ENCODE measurements around the gene MRPL19.

The MRPL19 gene

GRCh38 chr2:75703589-75704287 lies 57.2 kb downstream of the MRPL19 start:
- Histone ChIP-seq H3K9me3 (no peaks in the 10 kb centered on the region), H3K4me3 (ENCODE audit: low read depth in 1 of 2, low read length in 1 of 2) (no peak overlapping the region), H3K36me3 (no peaks in the 10 kb centered on the region), H3K27ac (no peak overlapping the region), H3K27me3 (no peaks in the 10 kb centered on the region), H3K4me1 (ENCODE audit: control insufficient read depth in 1 of 2, insufficient read depth in 1 of 2, low read depth in 1 of 2, low read length in 1 of 2) (no peaks in the 10 kb centered on the region)
- no peak for TF ChIP-seq CTCF (IDR thresholded peaks at IDR 0.05)

GRCh38 chr2:75705921-75706320 lies 59.3 kb downstream of the MRPL19 start:
- Histone ChIP-seq H3K36me3 (no peaks in the 10 kb centered on the region), H3K4me1 (ENCODE audit: control insufficient read depth in 1 of 2, insufficient read depth in 1 of 2, low read depth in 1 of 2, low read length in 1 of 2) (peaks cover 9 to 11% of the 10 kb centered on the region in 2 experiments), H3K4me3 (ENCODE audit: low read depth in 1 of 2, low read length in 1 of 2) (no peak overlapping the region), H3K9me3 (no peaks in the 10 kb centered on the region), H3K27me3 (no peaks in the 10 kb centered on the region), H3K27ac (no peak overlapping the region)
- no peak for TF ChIP-seq CTCF (IDR thresholded peaks at IDR 0.05)

GRCh38 chr2:75707901-75708300 lies 61.3 kb downstream of the MRPL19 start:
- TF ChIP-seq CTCF (IDR thresholded peaks at IDR 0.05), result no peak
- peaks cover 10 to 13% of the 10 kb centered on the region in 2 experiments for H3K4me1 ChIP-seq (ENCODE audit: control insufficient read depth in 1 of 2, insufficient read depth in 1 of 2, low read depth in 1 of 2, low read length in 1 of 2)
- no peaks in the 10 kb centered on the region for H3K27me3 ChIP-seq
- H3K36me3 ChIP-seq, result no peaks in the 10 kb centered on the region
- H3K27ac ChIP-seq, result no peak overlapping the region
- no peaks in the 10 kb centered on the region for H3K9me3 ChIP-seq
- H3K4me3 ChIP-seq (ENCODE audit: low read depth in 1 of 2, low read length in 1 of 2), result no peak overlapping the region

- H3K4me1 ChIP-seq (ENCODE audit: control insufficient read depth in 1 of 2, insufficient read depth in 1 of 2, low read depth in 1 of 2, low read length in 1 of 2), result peaks cover 10 to 13% of the 10 kb centered on the region in 2 experiments
- no peaks in the 10 kb centered on the region for H3K36me3 ChIP-seq
- no peak overlapping the region for H3K27ac ChIP-seq
- H3K27me3 ChIP-seq, result peaks cover 5% of the 10 kb centered on the region
- TF ChIP-seq CTCF (IDR thresholded peaks at IDR 0.05), result no peak
- no peak overlapping the region for H3K4me3 ChIP-seq (ENCODE audit: low read depth in 1 of 2, low read length in 1 of 2)
- no peaks in the 10 kb centered on the region for H3K9me3 ChIP-seq
Observed at GRCh38 chr2:75709297-75709696, 62.7 kb downstream of the MRPL19 start.

- H3K4me3 ChIP-seq (ENCODE audit: low read depth in 1 of 2, low read length in 1 of 2), result peak overlapping the region; percentile 60 to 74
- peaks cover 13% of the 10 kb centered on the region for H3K27me3 ChIP-seq
- no peaks in the 10 kb centered on the region for H3K9me3 ChIP-seq
- H3K4me1 ChIP-seq (ENCODE audit: control insufficient read depth in 1 of 2, insufficient read depth in 1 of 2, low read depth in 1 of 2, low read length in 1 of 2), result peaks cover 10 to 13% of the 10 kb centered on the region in 2 experiments
- no peak for TF ChIP-seq CTCF (IDR thresholded peaks at IDR 0.05)
- peak overlapping the region; percentile 74 for H3K27ac ChIP-seq
- no peaks in the 10 kb centered on the region for H3K36me3 ChIP-seq
Observed at GRCh38 chr2:75710220-75710576, 63.6 kb downstream of the MRPL19 start.

Measured in neutrophil (primary cell).